Mucosa of descending colon (tissue), 3 donors: ENCODE measurements around the gene FCHSD2. TPM values are rescaled to one million over a fixed set of nuclear protein-coding genes. Genes with fewer than 3 reads are reported as not detected.

Experiments
- ATAC-seq: fragments of 200-7000 bp; cut with Tn5 transposase; one replicate; pipeline ENCODE4 v1.9.1; 2020; ENCODE audit warnings: mild to moderate bottlenecking, moderate library complexity
- DNase-seq, 3 donors: peaks; one replicate each; pipeline ENCODE4 v3.0.0-alpha.2; 2020
- H3K36me3 ChIP-seq: fragments of 200-600 bp; one replicate; pipeline ENCODE4 v1.8.0; 2021; ENCODE audit warnings: low read depth, mild to moderate bottlenecking
- H3K4me1 ChIP-seq: fragments of 200-600 bp; one replicate; pipeline ENCODE4 v1.8.0; 2021; ENCODE audit warnings: low read depth, mild to moderate bottlenecking
- H3K4me3 ChIP-seq: fragments of 200-600 bp; one replicate; pipeline ENCODE4 v1.8.0; 2021; ENCODE audit warnings: mild to moderate bottlenecking
- H3K9me3 ChIP-seq: fragments of 200-600 bp; one replicate; pipeline ENCODE4 v1.8.0; 2021; ENCODE audit warnings: mild to moderate bottlenecking
- intact Hi-C, 2 donors: fragments of 100-400 bp; cut with DNase I in 1 of 2; cut with micrococcal nuclease in 1 of 2; formaldehyde crosslinking; loops; one replicate each; pipeline versions ENCODE4 v1.11.0 to v1.11.1; 2022; cut with DNase I, micrococcal nuclease
- total RNA-seq, 3 donors: library from RNA; stranded (reverse); fragmentation: NEBNext Ultra II Directional in 2 of 3; extraction: Animal tissue kit (Norgen Biotek cat#: 25700) in 2 of 3; gene quantifications; one replicate each; pipeline versions ENCODE4 v1.2.1 to v1.2.4, GENCODE V29; 2021 to 2023
- TF ChIP-seq, protein P1 (sequence below): fragments of 200-600 bp; IDR thresholded peaks from one replicate; pipeline ENCODE4 v1.8.0; 2022; ENCODE audit warnings: antibody characterized with exemption, mild to moderate bottlenecking
- donor health status: DM: no; HTN: no; CAD: no; lungs with moderate emphysema.
- donor health status: DM: no; HTN: no; CAD: no.
- donor health status: DM: no; HTN: yes; CAD: no.

FCHSD2 gene
- total RNA-seq, 3 donors from 2014 or later, result 15.7 to 41.6 (median 21.6) TPM

DNA sequence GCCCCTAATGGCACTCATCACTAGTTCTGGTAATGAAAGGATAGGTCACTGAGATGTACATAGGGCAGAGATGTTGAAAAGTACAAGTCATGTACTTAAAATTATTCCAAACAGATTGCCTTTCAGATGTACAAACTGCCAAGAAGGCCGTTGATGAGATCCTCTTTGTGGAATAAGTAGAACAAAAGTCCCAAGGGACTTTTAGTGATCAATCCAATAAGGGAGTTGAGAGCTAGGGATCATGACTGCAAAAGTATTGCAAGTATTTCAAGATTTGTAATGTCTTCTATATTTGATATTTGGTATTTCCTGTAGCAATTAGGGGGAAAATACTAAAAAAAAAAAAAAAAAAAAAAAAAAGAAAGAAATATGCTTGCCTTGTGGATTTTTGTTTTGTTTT lies 245.7 kb downstream of the FCHSD2 start:
- Histone ChIP-seq H3K36me3 (no peaks in the 10 kb centered on the region), H3K4me3 (no peak overlapping the region), H3K4me1 (no peaks in the 10 kb centered on the region), H3K9me3 (no peaks in the 10 kb centered on the region)
- ATAC-seq, result no peak
- intact Hi-C loops, result no loop called here
- TF ChIP-seq, protein P1, sequence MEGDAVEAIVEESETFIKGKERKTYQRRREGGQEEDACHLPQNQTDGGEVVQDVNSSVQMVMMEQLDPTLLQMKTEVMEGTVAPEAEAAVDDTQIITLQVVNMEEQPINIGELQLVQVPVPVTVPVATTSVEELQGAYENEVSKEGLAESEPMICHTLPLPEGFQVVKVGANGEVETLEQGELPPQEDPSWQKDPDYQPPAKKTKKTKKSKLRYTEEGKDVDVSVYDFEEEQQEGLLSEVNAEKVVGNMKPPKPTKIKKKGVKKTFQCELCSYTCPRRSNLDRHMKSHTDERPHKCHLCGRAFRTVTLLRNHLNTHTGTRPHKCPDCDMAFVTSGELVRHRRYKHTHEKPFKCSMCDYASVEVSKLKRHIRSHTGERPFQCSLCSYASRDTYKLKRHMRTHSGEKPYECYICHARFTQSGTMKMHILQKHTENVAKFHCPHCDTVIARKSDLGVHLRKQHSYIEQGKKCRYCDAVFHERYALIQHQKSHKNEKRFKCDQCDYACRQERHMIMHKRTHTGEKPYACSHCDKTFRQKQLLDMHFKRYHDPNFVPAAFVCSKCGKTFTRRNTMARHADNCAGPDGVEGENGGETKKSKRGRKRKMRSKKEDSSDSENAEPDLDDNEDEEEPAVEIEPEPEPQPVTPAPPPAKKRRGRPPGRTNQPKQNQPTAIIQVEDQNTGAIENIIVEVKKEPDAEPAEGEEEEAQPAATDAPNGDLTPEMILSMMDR, result no peak
- no peak for DNase-seq

DNA sequence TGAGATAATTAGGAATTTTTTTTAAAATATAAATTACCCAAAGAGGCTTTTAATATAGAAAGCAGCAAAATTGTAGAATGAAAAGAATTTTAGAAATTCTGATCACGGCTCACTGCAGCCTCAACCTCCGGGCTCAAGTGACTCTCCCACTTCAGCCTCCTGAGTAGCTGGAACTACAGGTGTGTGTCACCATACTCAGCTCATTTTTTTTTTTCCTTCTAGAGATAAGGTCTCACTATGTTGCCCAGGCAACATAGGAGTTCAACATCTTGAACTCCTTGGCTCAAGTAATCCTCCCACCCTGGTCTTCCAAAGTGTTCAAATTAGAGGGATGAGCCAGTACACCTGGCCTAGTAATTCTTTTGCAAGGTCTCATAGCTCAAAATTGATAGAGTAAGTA lies 251.2 kb downstream of the FCHSD2 start:
- intact Hi-C loops, result no loop called here
- ATAC-seq (no peak), DNase-seq (no peak)
- Histone ChIP-seq H3K36me3 (no peaks in the 10 kb centered on the region), H3K9me3 (no peaks in the 10 kb centered on the region), H3K4me1 (no peaks in the 10 kb centered on the region), H3K4me3 (no peak overlapping the region)
- TF ChIP-seq, protein P1, result no peak

DNA sequence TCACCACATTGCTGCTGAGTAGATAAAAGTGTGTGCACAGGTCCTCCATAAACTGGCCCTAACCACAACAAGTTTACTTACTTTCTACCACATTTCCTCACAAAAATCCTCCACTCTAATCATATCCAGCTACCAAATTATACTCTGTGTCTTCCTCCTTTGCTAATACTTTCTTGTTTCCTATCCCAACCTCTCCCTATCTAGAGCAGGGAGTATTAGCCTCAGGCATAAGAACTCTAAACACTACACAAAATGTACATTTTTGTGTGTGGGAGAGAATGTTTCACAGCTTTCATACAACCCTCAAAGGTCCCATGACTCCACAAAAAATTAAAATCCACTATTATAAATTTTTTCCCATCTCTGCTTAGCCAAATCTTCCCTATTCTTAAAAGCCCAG lies 255.5 kb downstream of the FCHSD2 start:
- H3K36me3 ChIP-seq, result no peaks in the 10 kb centered on the region
- DNase-seq (no peak), ATAC-seq (no peak)
- no peaks in the 10 kb centered on the region for H3K4me1 ChIP-seq
- intact Hi-C loops, result no loop called here
- no peak overlapping the region for H3K4me3 ChIP-seq
- H3K9me3 ChIP-seq, result no peaks in the 10 kb centered on the region
- TF ChIP-seq, protein P1, result no peak

DNA sequence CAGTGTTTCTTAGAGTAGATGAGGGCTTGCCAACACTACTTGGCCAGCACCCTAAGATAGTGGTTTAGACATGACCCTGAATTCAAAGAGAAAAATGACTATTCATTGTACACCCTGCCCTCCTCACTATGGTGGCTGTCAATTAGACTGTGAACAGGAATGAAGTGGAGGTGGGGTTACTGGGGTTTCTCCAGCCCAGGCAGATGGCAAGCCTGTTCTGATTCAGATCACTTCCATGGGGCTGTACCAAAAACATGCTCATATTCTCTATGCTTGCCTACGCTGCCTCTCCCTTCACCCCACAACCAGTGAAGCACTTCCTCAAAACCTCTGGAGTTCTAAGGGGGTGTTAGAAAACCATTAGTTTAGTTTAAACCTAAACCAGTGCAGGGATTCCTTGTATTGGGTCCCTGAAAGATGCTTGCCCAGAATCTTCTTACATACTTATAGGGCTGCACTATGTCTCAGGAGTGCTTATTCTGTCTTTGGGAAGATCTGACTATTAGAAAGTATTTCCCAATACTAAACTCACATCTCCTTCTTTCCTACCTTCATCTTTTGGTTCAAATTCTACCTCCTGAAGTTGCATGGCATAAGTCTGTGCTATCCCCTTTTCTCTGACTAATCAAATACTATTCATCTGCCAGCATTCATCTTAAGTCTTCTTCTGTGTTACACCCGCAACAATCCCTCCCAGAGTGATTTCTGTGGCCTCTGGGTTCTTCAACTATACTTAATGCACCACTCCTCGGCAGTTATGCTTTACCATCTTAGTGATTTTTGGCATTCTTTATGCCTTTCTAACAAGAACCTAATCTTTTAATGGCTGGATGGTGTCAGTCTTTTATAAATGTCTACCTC lies 256.1 kb downstream of the FCHSD2 start:
- Histone ChIP-seq H3K4me3 (no peak overlapping the region), H3K9me3 (no peaks in the 10 kb centered on the region), H3K36me3 (no peaks in the 10 kb centered on the region), H3K4me1 (no peaks in the 10 kb centered on the region)
- DNase-seq, result no peak
- intact Hi-C loops, result no loop called here
- ATAC-seq, result no peak
- TF ChIP-seq, protein P1, result no peak

DNA sequence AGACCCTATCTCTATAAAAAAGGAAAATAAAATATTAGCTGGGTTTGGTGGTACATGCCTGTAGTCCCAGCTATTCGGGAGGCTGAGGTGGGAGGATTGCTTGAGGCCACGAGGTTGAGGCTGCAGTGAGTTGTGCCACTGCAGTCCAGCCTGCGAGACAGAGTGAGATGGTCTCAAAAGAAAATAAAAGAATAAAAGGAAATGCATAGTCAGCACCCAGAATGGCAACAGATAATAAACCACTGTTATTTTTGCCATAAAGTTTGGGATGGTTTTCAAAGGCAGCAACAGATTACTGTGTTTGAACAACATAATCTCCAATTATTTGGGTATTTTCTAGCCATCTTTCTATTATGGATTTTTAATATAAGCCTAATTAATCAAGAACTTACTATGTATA lies 266.0 kb downstream of the FCHSD2 start:
- H3K4me3 ChIP-seq, result no peak overlapping the region
- intact Hi-C loops, result no loop called here
- DNase-seq (no peak), ATAC-seq (no peak)
- no peaks in the 10 kb centered on the region for H3K36me3 ChIP-seq
- TF ChIP-seq, protein P1, result no peak
- no peaks in the 10 kb centered on the region for H3K4me1 ChIP-seq
- no peaks in the 10 kb centered on the region for H3K9me3 ChIP-seq
